Loucy (cell line): ENCODE data around the gene VASH2.

ENCODE experiments used
- H2AFZ ChIP-seq: fragments of 200-600 bp; sonication (generic); 2 replicates; pipeline ENCODE4 v1.6.0; 2016; ENCODE audit warnings: antibody characterized with exemption, mild to moderate bottlenecking, low read length, moderate library complexity
- H3F3A ChIP-seq: fragments of 200-600 bp; 2 replicates; pipeline ENCODE4 v1.6.0; 2016; ENCODE audit warnings: antibody characterized with exemption, low read depth, mild to moderate bottlenecking
- H3K27me3 ChIP-seq: fragments of 200-600 bp; sonication (generic); 2 replicates; pipeline ENCODE4 v1.6.1; 2014; ENCODE audit warnings: low read length, mild to moderate bottlenecking; ENCODE audit not compliant: insufficient read depth, poor library complexity, severe bottlenecking
- H3K36me3 ChIP-seq: fragments of 200-600 bp; sonication (generic); 2 replicates; pipeline ENCODE4 v1.6.1; 2016; ENCODE audit warnings: low read length; ENCODE audit not compliant: insufficient read depth
- H3K4me1 ChIP-seq: fragments of 200-600 bp; sonication (generic); 2 replicates; pipeline ENCODE4 v1.5.1; 2014; ENCODE audit warnings: low read length, mild to moderate bottlenecking; ENCODE audit not compliant: insufficient read depth, poor library complexity, severe bottlenecking
- H3K4me2 ChIP-seq: fragments of 200-600 bp; sonication (generic); 2 replicates; pipeline ENCODE4 v1.6.0; 2014; ENCODE audit warnings: antibody characterized with exemption, low read length, low read depth, mild to moderate bottlenecking; ENCODE audit not compliant: poor library complexity, severe bottlenecking
- H3K4me3 ChIP-seq: fragments of 200-600 bp; sonication (generic); 2 replicates; pipeline ENCODE4 v1.5.1; 2014; ENCODE audit warnings: low read length, mild to moderate bottlenecking, mixed read lengths; ENCODE audit not compliant: poor library complexity, severe bottlenecking
- H3K79me2 ChIP-seq: fragments of 200-600 bp; sonication (generic); 2 replicates; pipeline ENCODE4 v1.6.1; 2014; ENCODE audit warnings: low read length; ENCODE audit not compliant: insufficient read depth
- H3K9ac ChIP-seq: fragments of 200-600 bp; sonication (generic); 2 replicates; pipeline ENCODE4 v1.6.0; 2014; ENCODE audit warnings: mild to moderate bottlenecking, low read depth, low read length, moderate library complexity; ENCODE audit not compliant: poor library complexity, severe bottlenecking
- H3K9me2 ChIP-seq: fragments of 200-600 bp; sonication (generic); replicated peaks from 2 replicates; pipeline ENCODE4 v1.6.1; 2016; ENCODE audit warnings: low read depth, low read length, mixed read lengths
- H3K9me3 ChIP-seq: fragments of 200-600 bp; sonication (generic); 2 replicates; pipeline ENCODE4 v1.6.1; 2014; ENCODE audit warnings: mild to moderate bottlenecking, antibody characterized with exemption, low read length, low read depth; ENCODE audit not compliant: insufficient read depth
- H4K20me1 ChIP-seq: fragments of 200-600 bp; sonication (generic); 2 replicates; pipeline ENCODE4 v1.6.0; 2014; ENCODE audit warnings: antibody characterized with exemption, low read length, mild to moderate bottlenecking; ENCODE audit not compliant: insufficient read depth, poor library complexity, severe bottlenecking
- EZH2phosphoT487 ChIP-seq: fragments of 200-600 bp; IDR thresholded peaks from 2 replicates; pipeline ENCODE4 v1.6.1; 2018; ENCODE audit warnings: antibody characterized with exemption, mild to moderate bottlenecking, moderate library complexity, borderline replicate concordance
- TF ChIP-seq, protein P1 (sequence below): fragments of 200-600 bp; sonication (generic); conservative IDR thresholded peaks from 2 replicates; pipeline ENCODE4 v1.5.1; 2014; ENCODE audit warnings: mild to moderate bottlenecking, antibody characterized with exemption, low read length

VASH2 gene

DNA sequence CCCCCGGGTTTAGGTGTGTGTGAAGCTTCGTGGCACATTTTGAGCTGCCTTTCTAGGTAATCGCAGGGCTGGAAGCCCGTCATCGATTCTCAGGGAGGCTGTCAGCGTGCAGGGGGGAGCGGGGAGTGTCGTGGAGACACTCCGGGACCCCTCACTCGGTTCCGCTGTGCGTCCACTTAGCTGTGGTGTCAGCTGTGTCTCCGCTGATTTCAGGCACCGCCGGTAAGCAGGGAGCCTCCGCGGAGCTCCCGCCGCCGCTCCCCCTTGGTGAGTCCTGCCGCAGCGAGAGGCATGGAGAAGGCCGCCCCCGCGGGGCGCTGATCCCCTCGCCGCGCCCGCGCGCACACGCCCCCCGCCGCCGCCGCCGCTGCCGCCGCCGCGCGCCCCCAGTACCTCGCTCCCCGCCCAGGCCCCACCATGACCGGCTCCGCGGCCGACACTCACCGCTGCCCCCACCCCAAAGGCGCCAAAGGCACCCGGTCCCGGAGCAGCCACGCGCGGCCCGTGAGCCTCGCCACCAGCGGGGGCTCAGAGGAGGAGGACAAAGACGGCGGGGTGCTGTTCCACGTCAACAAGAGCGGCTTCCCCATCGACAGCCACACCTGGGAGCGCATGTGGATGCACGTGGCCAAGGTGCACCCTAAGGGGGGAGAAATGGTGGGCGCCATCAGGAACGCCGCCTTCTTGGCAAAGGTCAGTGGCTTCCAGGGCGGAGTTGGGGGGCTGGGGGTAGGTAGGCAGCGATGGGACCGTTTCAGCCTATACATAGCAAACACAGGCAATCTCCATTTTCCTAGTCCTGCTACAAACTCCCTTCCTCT lies 995 bp downstream of the VASH2 start:
- Histone ChIP-seq H3K4me2 (peak overlapping the region; percentile 97), H3K9ac (peak overlapping the region; percentile 82), H3K79me2 (peaks cover 7% of the 10 kb centered on the region; the same call in 1 of the 2 replicates), H3K4me3 (peak overlapping the region; percentile 87), H2AFZ (peak overlapping the region; percentile 91), H3K36me3 (no peaks in the 10 kb centered on the region), H3F3A (no peaks in the 10 kb centered on the region), H3K27me3 (no peaks in the 10 kb centered on the region), H4K20me1 (no peaks in the 10 kb centered on the region), H3K9me3 (no peaks in the 10 kb centered on the region), H3K9me2 (no peaks in the 10 kb centered on the region), H3K4me1 (peaks cover 36% of the 10 kb centered on the region)
- TF ChIP-seq, protein P1, sequence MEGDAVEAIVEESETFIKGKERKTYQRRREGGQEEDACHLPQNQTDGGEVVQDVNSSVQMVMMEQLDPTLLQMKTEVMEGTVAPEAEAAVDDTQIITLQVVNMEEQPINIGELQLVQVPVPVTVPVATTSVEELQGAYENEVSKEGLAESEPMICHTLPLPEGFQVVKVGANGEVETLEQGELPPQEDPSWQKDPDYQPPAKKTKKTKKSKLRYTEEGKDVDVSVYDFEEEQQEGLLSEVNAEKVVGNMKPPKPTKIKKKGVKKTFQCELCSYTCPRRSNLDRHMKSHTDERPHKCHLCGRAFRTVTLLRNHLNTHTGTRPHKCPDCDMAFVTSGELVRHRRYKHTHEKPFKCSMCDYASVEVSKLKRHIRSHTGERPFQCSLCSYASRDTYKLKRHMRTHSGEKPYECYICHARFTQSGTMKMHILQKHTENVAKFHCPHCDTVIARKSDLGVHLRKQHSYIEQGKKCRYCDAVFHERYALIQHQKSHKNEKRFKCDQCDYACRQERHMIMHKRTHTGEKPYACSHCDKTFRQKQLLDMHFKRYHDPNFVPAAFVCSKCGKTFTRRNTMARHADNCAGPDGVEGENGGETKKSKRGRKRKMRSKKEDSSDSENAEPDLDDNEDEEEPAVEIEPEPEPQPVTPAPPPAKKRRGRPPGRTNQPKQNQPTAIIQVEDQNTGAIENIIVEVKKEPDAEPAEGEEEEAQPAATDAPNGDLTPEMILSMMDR = no peak
- TF ChIP-seq EZH2phosphoT487 = no peak

DNA sequence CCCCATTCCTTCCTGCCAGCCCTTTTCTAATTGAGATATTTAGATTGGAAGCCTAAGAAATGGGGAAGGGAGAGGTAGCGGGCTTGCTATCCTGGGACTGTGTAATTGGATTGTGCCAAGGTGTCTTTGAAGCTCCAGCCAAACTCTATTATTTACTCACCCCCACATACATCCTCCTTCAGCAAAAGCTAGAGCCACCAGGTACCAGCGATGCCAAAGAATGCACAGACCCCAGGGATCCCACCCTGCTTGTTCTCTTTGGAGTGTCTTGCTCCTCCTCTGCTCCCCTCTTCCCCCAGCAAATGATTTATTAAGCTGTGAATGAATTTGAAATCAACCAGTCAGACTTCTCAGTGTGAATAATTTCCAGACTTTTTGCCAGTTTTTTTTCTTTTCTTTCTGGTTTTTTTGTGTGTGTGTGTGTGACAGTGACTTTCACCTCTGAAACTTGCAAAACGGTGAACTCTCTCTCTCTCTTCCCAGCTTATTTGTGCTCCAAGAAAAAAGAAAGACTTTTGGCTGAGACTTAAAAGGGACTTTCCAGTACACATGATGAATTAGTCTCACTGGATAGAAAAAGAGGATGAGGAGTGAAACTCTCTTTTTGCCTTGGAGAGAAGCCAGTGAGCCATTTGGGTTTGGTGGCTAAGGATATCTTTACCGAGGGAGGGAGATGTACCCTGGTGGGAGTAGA lies 1.8 kb downstream of the VASH2 start:
- H3K27me3 ChIP-seq = no peaks in the 10 kb centered on the region
- H3K9ac ChIP-seq = peak overlapping the region; percentile 55
- peaks cover 44% of the 10 kb centered on the region for H3K4me1 ChIP-seq
- H2AFZ ChIP-seq = no peak overlapping the region
- H3F3A ChIP-seq = no peaks in the 10 kb centered on the region
- no peaks in the 10 kb centered on the region for H4K20me1 ChIP-seq
- H3K79me2 ChIP-seq = peaks cover 7% of the 10 kb centered on the region; the same call in 1 of the 2 replicates
- no peaks in the 10 kb centered on the region for H3K9me3 ChIP-seq
- peak overlapping the region; percentile 97 for H3K4me2 ChIP-seq
- TF ChIP-seq EZH2phosphoT487 = no peak
- TF ChIP-seq, protein P1 = no peak
- no peaks in the 10 kb centered on the region for H3K9me2 ChIP-seq
- no peaks in the 10 kb centered on the region for H3K36me3 ChIP-seq
- peak overlapping the region; percentile 87 for H3K4me3 ChIP-seq

DNA sequence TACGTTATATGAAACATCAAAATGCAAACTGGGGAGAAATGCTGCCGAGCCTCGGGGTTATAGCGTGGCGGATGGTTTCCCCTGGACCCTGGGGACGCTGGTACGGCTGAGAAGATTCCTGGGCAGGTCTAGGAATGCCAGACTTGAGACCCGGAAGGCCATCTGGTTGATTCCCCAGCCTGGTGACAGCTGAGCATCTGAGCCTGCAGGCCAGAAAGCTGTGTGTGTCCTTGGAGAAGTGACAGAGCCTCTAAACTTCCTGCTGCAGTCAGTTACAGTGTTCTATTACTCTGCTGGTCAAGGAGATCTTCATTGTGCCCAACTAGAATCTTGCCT lies 2.3 kb downstream of the VASH2 start:
- Histone ChIP-seq H3K36me3 (no peaks in the 10 kb centered on the region), H3K79me2 (peaks cover 7% of the 10 kb centered on the region; the same call in 1 of the 2 replicates), H3K4me2 (peak overlapping the region; percentile 97), H4K20me1 (no peaks in the 10 kb centered on the region), H2AFZ (no peak overlapping the region), H3K4me3 (peak overlapping the region; percentile 87), H3K9ac (peak overlapping the region; percentile 55), H3K9me3 (no peaks in the 10 kb centered on the region), H3F3A (no peaks in the 10 kb centered on the region), H3K9me2 (no peaks in the 10 kb centered on the region), H3K27me3 (no peaks in the 10 kb centered on the region), H3K4me1 (peaks cover 49% of the 10 kb centered on the region)
- TF ChIP-seq, protein P1 = no peak
- no peak for TF ChIP-seq EZH2phosphoT487
